CD4-positive, alpha-beta T cell treated with Interleukin-6 at 100 ng/mL for 8 hours (primary cell): Measurements from ENCODE around the gene HAND1.

Source experiments
- DNase-seq: peaks from one replicate; pipeline ENCODE4 v3.0.0-alpha.2; 2020; ENCODE audit warnings: mixed read lengths, low spot score

HAND1 gene

DNA sequence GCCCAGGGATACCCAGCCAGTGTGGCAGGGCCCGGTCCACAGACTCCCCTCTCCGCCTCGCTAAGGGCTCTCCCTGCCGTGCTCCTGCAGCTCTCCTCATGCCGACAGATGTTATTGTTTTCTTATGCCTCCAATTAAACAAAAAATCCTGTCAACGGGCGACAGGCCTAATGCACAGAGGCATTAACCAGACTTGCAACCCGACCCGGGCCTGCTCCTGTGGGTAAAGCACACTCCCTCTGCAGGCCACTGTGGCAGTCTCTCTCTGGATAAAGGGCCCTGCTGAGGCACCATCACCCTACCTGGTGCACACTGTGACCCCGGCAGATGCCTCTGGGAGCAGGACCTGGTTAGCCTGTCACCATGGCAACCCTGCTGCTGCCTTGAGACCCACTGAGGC, 27.5 kb upstream of the HAND1 start:
- DNase-seq, result no peak

DNA sequence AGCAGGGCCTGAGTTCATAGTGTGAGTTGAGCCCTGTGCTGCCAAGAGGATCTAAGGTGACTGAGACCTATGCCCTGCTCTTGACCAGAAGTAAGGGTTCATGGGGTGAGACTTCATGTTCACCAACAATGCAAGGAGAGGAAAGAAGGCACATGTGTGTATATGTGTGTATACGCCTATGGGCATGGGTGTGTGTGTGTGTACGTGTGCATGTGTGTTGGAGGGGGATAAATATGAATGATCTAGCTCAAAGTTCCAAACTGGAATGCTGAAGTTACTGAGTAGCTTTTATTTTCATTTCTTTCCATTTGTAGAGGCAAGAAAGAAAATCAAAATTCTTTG, 25.6 kb upstream of the HAND1 start:
- no peak for DNase-seq

DNA sequence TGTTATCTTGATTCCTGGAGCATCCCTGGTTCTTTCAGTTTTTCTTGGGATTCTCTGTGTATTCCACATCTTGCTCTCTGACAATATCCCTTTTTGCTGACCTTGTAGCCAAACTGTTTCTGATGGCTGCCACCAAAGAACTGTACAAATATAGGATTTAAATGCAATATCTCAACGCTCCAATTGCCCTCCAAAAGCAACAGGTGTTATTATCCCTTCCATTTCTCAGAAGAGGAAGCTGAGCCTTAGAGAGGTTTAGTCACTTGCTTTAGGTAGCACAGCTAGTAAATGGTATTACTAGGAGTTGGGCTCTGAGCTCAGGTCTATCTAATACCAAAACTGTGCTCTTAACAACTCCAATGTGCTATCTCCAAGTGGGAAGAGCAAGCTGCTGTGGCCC, 24.2 kb upstream of the HAND1 start:
- no peak for DNase-seq

DNA sequence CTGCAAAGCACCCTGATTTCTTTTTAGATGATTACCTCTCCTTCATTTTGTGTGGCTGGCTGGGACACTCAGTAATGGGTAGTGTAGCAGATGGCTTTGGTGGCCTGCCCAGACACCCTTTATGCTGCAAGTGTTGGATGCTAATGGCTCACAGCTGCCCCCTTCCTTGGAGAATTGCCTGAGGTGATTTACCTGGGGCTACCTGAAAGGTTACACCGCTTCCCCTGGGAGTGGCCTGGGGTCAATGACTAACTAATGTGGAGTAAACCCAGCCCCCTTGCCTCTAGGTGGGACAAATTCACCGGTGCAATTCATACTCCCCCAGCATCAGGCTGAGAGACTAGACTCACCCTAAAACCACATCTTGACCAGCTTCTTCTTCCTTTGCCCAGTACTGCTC, 23.5 kb upstream of the HAND1 start:
- no peak for DNase-seq

DNA sequence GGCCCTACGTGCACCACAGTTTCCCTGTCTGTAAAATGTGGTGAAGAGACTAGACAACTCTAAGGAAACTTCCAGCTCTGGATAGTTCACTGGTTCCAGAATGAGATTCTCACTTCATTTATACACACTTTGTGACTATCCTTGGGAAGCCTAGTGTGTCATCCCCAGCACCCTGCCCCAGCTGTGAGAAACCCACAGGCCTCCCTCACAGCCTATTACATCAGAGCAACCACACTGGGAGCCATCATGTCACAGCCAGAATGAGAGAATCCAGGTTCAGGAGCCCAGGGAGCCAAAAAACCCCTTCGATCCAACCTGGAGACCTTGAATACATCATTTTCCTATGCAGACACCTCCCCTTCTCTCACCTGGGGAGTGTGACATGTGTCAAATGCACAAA, 21.0 kb upstream of the HAND1 start:
- DNase-seq, result no peak

DNA sequence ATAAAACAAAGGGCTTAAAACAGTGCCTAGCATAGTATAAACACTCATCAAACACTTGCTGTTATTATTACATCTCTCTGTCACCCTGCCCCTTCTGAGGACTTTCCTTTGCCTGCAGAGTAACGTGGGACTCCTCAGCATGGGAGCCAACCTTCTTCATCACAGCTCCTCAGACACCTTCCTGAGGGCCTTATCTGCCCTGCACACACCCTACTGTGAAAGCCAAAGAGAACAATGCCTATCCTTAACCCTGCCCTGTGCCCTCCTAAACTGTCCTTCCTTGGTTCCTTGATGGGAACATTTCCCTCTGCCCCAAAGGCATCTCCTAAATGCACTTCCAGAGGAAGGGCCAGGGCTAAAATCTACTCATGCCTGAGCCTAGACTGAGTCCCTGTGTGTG, 20.6 kb upstream of the HAND1 start:
- DNase-seq, result no peak

DNA sequence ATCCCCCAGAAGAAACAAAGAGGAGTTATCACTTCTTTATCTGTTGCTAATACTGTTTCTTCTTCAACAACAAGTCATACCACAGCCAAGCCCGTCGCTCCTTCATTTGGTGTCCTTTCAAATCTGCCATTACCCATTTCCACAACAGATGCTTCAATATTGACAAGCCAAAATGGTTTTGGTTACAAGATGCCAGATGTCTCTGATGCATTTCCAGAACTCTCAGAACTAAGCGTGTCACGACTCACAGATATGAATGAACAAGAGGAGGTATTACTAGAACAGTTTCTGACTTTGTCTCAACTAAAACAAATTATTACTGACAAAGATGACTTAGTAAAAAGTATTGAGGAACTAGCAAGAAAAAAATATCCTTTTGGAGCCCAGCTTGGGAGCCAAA, 16.0 kb upstream of the HAND1 start:
- DNase-seq, result no peak

DNA sequence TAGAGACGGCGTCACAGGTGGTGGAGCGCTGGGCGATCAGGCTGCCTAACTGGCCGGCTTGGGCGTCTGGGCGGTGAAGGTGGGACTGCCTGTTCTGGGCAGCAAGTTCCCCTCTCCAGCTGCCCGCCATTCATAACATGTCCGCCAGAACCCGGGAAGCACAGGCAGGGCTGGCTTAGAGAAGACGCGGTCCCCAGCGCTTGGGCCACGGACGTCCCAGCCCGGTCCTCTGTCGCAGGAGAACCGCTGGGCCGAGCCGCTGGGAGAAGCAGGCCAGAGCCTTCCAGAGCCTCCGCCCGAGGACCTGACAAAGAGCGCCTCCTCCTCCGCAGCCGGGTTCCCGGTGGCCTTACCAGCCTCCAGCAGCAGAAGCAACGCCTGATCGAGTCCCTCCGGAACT, 15.2 kb upstream of the HAND1 start:
- no peak for DNase-seq

DNA sequence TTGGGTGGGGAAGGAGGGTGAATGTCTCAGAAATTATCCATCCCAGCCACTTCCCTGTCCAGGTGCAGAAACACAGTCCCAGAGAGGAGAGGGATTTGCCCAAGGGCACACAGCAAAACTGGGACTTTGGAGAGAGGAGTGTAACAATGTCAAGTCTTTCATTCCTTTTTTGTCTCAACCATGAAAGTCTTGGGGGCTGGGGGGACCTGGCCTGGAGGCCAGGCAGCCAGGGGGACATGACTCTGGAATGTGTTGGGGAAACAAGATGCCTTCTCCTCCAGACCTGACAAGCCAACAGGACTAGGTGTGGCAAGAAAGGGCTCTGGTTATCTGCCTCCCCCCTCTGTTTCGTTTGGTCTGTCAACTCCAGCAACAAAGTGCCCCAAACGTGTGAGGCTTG, 13.9 kb upstream of the HAND1 start:
- DNase-seq, result no peak

DNA sequence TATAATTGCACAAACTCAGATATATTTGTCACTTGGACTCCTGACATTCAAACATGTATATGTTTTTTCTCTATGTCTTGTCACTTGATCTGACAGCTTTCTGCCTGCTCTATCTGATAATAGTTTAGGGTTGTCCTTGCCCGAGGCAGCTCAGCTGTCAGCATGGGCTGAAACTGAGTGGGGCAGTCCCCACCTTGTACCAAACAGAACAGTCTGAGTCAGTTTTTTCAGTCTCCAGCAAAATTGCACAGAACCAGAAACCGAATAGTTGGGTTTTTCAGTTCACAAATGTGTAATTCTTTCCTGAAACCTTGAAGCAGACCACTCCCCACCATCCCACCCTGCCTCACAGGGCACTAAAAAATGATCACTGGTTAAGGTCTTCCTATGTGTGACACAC, 9.5 kb upstream of the HAND1 start:
- DNase-seq, result no peak

DNA sequence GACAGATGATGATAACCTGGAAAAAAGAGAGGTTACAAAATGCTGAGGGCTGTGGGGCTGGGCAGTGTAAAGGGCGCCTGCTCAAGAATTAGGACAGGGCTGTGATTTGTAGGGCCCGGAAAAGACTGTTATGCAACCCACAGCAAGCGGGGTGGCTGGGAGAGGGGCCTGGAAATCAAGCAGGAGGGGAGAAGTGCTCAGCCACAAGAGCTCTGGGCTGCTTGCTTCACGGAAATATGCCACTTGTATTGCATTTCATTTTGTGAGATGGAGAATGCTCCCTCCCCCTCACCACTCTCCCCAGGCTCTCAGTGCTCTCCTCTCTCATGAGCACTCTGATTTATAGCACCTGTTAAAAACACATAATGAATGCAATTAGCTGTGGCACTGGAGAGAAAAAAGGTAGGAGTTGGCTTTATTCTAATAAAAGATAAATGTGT, 8.4 kb upstream of the HAND1 start:
- no peak for DNase-seq

DNA sequence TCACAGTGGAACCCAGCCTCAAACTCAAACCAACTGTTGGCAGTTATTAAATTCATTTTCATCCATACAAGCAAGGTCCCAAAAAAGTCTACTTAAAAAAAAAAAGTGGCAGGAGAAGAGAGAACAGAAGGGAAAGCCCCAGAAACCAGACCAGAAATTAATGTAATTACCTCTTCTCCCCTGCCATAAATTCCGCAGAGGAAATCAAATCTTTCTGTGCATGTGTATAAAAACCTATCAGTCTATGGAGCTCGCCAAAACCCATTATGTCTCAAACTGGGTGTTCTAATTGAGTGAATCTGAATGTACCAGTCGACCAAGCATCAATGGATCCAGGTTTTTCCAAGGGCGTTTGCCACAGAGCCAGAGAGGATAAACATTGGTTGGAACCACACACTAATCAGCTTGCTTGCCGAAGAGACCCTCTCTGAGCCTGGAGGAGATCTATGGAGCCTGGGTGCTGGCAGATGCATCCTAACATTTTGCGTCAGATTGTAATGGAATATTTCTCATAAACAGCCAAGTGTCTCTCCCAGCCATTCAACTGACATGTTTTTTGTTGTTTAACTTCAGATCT, 7.9 kb upstream of the HAND1 start:
- DNase-seq, result no peak

DNA sequence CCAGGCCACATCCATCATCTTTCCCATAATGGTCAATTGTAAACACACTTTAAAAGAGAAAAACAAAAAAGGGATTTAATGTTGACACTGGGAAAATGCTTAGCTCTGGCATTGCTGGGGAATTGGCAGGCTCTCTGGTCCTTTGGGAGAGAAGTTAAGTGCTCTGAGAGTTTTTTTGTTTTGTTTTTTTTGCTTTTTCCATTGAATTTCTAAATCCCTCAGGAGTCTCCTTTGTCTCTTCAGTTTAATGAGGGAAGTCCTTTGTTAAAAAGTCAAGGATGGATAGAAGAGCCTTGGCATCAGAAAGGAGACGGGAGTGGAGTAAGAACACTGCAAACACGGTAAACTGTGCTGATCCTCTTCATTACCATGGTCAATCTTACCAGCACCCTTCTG, 7.1 kb upstream of the HAND1 start:
- no peak for DNase-seq

DNA sequence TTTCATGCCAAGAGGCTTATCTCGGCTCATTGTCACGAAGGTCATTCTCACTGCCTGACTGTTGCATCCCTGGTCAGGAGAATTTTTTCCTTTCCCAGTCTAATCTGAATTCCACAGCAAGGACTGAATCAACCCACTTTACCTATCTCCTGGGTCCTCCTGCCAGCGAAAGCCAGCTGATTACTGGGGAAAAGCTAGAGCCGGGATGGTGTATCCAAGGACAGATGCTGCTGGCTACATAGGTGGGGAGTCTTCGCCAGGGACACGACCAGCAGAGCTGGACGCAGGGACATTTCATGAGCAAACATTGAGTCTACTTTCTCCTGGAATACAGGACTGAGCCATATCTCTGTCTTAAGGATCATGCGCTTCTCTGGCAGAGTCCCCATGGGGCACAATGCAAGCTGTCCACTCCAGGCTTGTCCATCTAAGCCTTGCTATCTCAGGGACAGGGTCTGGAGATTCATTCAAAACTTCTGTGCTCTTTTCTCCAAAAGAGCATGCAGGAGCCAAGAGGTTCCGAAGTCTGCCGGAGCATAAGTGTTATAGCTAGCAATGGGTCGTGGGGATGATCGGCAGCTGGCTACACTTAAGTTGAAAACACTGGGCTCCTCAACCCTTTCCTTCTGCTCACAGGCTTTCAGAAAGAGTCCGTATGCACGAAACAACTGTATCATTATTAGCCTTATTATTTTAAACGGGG, 6.5 kb upstream of the HAND1 start:
- no peak for DNase-seq

DNA sequence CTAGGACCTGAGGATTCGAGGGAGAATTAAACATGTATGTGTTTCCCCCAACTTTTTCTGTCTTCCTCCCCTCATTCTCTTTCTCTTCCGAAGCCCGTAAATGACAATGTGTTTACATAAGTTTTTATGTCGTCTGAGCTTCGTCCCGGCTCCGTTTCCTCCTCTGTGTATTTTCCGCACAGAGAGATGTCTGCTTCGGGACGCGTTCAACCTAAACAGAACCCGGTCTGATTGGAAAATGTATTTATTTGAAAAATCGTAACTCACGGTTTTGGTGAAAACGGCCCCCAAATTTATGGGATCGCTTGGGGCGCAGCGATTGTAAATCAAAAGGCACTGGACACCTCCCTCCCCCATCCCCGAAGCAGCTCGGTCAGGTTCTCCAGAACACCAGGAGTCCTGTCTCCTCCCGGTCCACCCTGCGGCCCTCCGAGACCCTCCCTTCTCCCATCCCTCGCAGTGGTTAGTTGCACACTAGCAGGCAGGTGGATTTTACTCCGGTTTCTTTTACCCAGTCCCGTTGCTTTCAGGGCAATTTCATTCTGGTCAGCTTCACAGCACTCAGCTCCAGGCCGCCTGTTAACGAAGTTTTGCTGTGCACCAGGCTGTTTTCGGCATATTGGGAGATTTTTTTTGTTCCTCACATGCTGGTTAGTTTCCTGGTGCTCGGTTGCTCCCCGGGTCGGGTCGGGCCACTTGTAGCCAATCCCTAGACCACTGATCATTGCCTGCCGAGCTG, 5.8 kb upstream of the HAND1 start:
- DNase-seq, result no peak

DNA sequence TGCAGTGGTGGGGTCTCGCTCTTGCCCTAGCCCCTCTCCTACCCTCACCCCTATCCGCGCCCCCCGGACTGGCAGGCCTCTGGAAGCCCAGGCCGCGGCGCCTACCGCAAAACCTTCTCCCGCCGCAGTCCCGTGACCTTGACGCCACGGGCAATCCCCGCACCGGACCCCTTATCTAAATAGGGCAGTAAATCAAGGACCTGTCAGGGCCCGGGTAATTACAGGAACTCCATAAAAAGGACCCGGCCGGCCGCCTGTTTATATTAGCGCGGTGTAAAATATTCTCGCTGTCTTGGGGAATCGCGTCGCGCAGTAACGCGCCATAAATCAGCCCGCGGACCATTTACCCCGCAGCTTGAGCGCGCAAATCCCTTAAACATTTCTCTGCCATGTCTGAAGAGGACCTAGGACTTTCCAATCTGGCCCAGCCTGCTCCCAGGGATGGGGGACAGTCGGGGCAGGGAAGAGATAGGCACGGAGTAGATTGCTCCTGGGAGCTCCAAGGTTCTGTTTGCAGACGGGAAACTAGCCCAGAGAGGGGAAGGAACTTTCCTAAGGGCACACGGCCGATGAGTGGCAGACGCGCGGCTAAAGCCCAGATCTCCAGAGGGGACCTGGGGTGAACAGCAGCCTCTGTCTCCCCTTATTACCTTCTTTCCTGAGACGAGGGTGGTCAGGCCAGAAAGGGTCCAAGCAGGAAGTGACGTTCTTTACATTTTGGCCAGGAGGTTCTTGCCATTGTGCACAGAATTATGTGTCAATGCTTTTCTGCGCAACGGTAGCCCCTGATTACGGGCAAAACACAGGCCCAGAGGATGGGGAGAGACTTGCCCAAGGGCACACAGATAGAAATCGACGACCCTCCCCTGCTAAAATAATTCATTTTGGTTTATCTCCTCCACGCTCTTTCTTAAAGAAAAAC, 4.8 kb upstream of the HAND1 start:
- no peak for DNase-seq

DNA sequence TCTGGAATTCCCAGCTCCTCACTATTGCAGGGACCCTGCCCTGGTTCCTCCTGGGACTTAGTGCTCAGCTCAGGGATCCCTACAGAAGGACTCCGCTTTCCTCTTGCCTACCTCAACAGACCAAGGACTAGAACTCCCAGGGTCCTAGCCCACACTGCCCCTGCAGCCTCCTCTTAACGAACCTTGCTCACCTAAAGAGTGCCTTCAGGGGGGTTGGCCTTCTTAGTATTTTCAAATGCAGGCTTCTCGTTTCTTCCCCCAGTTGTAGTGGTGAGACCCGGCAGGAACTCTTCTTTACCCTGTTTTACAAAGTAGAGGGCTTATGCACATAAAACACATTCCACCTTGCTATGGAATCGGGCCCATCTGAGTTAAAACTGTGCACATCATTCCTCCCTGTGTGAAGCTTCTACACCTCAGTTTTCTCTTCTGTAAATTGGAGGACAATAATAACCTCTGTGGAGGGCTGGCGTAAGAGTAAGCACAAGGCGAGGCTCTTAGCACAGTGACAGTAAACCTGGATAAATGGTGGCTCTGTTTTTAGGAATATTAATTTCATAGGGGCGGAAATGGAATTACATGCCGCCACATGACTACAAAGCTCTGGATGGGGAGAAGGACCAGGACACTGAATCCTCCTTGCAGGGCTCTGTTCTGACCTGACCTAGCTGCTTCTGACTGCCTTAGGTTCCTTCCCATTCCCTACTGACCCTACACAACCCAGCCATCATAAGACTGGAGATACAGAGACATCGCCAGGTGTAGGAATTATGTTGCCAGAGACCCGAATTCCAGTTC, 3.8 kb upstream of the HAND1 start:
- no peak for DNase-seq

DNA sequence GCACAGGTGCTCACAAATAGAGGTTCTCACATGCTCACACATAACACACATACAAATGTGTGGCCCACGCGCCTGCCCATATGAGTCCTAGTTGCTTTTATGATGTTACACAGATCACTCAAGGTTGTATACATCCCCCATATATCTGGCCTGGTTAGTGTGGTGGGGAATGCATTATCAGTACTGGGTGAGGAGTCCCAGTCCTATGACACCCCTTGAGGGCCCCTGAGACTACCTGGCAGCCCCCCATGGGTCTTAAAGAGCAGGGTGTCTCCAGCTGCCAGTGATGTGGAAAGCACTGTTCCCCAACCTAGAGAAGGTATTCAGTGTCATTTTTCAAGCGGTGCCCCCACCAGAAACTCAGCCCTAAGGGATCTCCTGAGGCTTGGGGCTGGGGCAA, 2.8 kb upstream of the HAND1 start:
- DNase-seq, result no peak

DNA sequence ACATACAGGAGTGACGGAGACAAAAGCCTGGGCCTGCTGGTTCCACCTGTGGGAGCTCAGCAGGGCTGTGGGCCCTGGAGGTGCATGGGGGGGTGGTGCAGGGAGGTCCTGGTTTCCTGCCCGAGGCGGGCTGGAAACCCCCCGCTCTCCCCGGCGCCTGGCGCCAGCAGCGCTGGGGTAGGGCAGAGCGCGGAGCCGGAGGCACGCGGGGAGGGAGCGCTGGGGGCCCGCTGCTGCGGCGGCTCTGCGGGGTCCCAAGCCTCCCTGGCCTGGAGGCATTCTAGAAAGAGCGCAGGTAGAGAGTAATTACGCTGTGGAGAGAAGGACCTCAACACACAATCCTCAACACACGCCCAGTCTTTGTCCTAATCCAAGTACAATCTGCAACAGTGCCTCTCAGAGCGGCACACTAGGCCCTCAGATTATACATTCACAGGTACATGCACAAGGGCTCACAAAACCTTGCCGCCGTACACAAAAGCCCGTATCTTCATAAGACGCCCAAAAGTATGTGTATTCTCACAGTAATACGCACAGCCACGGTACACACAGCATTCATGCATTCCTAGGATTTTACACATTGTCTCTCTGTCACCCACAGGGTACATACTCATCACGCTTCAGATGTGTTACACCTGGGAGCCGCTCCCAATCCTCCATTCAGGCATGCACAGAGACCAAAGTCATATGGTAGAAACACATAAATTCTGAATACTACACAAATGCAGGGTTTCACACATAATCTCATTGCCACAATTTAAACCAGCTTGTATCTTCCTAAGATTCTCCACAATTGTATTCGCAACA, 2.1 kb upstream of the HAND1 start:
- no peak for DNase-seq

DNA sequence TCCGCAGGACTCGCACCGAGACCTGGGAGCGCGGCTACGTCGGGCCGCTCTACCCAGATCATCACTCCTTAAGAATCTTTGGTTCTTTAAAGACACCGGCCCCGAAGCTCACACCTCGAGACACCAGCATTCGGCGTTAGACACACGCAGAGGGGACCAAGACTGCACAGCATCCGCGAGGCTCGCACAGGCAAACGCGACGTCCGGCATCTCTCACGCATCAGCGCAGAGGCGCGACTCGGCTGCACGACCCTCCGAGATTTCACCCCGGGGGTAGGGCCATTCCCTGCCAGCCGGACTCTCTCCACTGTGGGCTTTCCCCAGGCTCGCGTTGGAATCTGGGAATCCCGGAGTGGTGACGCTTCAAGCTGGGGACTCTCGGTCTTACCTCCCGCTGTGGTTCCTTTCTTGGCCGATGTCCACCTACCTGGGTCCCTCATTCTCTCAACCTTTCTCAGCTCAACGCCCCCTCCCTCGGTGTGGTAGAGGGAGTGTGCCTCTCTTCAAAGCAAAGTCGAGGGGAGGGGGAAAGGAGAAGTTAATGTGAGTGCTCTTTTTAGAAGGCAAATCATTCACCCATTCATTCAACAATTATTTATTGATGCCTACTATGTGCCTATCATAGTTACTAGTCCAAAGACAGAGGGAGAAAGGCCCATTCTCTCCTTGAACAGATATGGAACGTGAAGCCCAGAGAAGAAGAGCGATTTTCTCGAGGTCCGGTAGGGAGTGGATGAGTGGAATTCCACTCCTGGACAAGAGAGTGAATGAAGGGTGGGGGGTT, 1.3 kb upstream of the HAND1 start:
- DNase-seq, result no peak
